Psoas muscle (tissue), 8 donors: Measurements from ENCODE around the gene SCP2D1. TPM values are rescaled to one million over a fixed set of nuclear protein-coding genes. Genes with fewer than 3 reads are reported as not detected.

ENCODE experiments used
- ATAC-seq, 4 donors: fragments of 200-7000 bp; cut with Tn5 transposase; one replicate each; pipeline ENCODE4 v1.9.1; 2020; ENCODE audit warnings: moderate library complexity in 3 of 4, mild to moderate bottlenecking in 2 of 4
- DNase-seq, 2 donors: peaks; one replicate each; pipeline ENCODE4 v3.0.0-alpha.2; 2020
- H3K27ac ChIP-seq: fragments of 200-600 bp; one replicate; pipeline ENCODE4 v1.8.0; 2022
- H3K27me3 ChIP-seq, 3 donors: fragments of 200-600 bp in 1 of 3; one replicate each; pipeline versions ENCODE4 v1.6.1 to v1.8.0; 2013 to 2022; ENCODE audit warnings: low read length in 2 of 3, mild to moderate bottlenecking in 2 of 3, moderate library complexity in 1 of 3; ENCODE audit not compliant: insufficient read depth in 3 of 3
- H3K36me3 ChIP-seq, 2 donors: fragments of 200-600 bp in 1 of 2; one replicate each; pipeline versions ENCODE4 v1.6.1 to v1.8.0; 2013 to 2022; ENCODE audit warnings: low read depth in 1 of 2, mild to moderate bottlenecking in 1 of 2, moderate library complexity in 1 of 2; ENCODE audit not compliant: insufficient read depth in 1 of 2
- H3K4me1 ChIP-seq: fragments of 200-600 bp; one replicate; pipeline ENCODE4 v1.8.0; 2022
- H3K4me3 ChIP-seq: fragments of 200-600 bp; one replicate; pipeline ENCODE4 v1.8.0; 2022; ENCODE audit warnings: mild to moderate bottlenecking
- H3K9me3 ChIP-seq: fragments of 200-600 bp; one replicate; pipeline ENCODE4 v1.8.0; 2022
- WGBS, 3 donors: extraction: QIAGEN DNeasy Blood & Tissue Kit; methylation state at CpG; one replicate each; pipeline versions ENCODE4 v1.1.6 to v1.1.7; 2013; 5-methylcytosine and 5-hydroxymethylcytosine counted together
- intact Hi-C, 2 donors: fragments of 100-400 bp; cut with DNase I; formaldehyde crosslinking; loops; one replicate each; pipeline versions ENCODE4 v1.11.0 to v1.14.2; 2022
- polyA plus RNA-seq, 3 donors: library from polyadenylated mRNA; stranded (reverse); fragments of 200-250 nt; gene quantifications; one replicate each; pipeline ENCODE4 v1.2.3, GENCODE V29; 2013
- total RNA-seq, 4 donors: library from RNA; stranded (reverse); fragmentation: NEBNext Ultra II Directional in 2 of 4; extraction: Animal tissue kit (Norgen Biotek cat#: 25700) in 2 of 4; gene quantifications; one replicate each; pipeline versions ENCODE4 v1.2.1 to v1.2.4, GENCODE V29; 2021 to 2023
- TF ChIP-seq, protein P1 (sequence below): fragments of 200-600 bp; IDR thresholded peaks from one replicate; pipeline ENCODE4 v1.8.0; 2022; ENCODE audit warnings: antibody characterized with exemption
- donor health status: healthy with polysubstance abuse.
- donor health status: DM: no; HTN: no; CAD: no; lungs with moderate emphysema.
- donor health status: Bipolar disorder and iron deficiency.
- donor health status: healthy.
- donor health status: DM: yes; HTN: yes; CAD: no.
- donor health status: DM: no; HTN: no; CAD: no.
- donor health status: DM: no; HTN: no; CAD: no.
- donor health status: DM: yes; HTN: yes; CAD: no.

The SCP2D1 gene
- total and polyA plus RNA-seq, 7 donors, result not detected

DNA sequence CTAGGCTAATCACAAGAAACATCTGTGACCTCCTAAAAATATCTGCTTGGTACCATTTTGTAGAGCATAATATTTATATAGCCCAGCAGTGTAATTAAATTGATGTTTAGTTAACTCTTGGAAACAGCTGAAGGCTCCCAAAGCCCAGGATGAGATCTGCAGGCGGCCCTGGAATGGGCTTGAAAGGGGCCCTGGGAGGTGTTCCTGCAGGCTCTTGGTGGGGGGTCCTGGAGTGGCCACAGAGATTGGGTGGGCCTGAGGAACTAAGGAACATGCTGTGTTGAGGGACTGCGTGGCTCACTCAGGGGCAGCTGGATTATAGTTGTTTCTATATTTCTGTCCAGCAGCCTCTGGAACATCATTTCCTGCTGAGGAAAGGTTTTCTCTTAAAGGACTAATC is 9.2 kb downstream of the SCP2D1 start:
- Histone ChIP-seq H3K9me3 (no peaks in the 10 kb centered on the region), H3K4me3 (no peak overlapping the region), H3K36me3 (no peaks in the 10 kb centered on the region), H3K27ac (no peak overlapping the region), H3K4me1 (no peaks in the 10 kb centered on the region), H3K27me3 (no peaks in the 10 kb centered on the region)
- intact Hi-C loops, result no loop called here
- TF ChIP-seq, protein P1, sequence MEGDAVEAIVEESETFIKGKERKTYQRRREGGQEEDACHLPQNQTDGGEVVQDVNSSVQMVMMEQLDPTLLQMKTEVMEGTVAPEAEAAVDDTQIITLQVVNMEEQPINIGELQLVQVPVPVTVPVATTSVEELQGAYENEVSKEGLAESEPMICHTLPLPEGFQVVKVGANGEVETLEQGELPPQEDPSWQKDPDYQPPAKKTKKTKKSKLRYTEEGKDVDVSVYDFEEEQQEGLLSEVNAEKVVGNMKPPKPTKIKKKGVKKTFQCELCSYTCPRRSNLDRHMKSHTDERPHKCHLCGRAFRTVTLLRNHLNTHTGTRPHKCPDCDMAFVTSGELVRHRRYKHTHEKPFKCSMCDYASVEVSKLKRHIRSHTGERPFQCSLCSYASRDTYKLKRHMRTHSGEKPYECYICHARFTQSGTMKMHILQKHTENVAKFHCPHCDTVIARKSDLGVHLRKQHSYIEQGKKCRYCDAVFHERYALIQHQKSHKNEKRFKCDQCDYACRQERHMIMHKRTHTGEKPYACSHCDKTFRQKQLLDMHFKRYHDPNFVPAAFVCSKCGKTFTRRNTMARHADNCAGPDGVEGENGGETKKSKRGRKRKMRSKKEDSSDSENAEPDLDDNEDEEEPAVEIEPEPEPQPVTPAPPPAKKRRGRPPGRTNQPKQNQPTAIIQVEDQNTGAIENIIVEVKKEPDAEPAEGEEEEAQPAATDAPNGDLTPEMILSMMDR, result no peak
- ATAC-seq (no peak), DNase-seq (no peak)
- WGBS, 3 donors, result 64 to 79% (median 77%) methylated on average over 2 of the region's 2 CpGs

DNA sequence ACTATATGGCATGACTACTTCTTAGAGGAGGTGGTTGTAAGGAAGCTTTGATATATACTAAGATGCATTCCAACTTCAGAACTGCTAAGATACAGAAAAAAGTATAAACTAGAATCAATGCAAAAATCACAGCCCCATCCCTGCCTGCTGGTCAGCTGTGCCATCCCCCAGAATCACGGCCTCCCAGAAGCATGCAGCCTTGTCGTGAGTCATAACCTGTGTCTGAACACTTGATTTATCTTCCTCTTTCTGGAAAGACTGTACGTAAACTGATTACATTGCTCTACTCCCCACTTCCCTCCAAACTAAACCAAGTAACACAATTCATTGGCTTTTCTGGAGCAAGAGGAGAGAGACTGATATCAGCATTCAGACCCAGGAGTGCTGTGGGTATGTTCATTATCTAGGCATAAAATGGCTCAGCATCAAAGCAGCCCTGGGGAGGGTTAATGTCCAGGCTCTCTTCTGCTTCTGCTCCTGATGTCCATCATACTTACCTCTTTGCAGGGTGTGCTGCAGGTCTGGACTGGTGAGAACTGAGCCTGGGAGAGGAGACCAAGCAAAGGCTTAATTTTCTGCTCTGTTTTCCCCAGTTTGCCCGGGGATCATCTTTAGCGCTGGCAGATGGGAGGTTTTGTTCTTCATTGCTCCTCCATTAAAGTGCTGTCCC is 18.4 kb downstream of the SCP2D1 start:
- 69 to 72% (median 70%) methylated on average over 5 of the region's 5 CpGs for WGBS, 3 donors
- intact Hi-C loops, result no loop called here
- H3K27ac ChIP-seq, result no peak overlapping the region
- H3K4me1 ChIP-seq, result no peaks in the 10 kb centered on the region
- ATAC-seq, result no peak
- no peak for DNase-seq
- peaks cover 4% of the 10 kb centered on the region for H3K9me3 ChIP-seq
- TF ChIP-seq, protein P1, result no peak
- H3K27me3 ChIP-seq, result no peaks in the 10 kb centered on the region
- no peak overlapping the region for H3K4me3 ChIP-seq
- H3K36me3 ChIP-seq, result no peaks in the 10 kb centered on the region

DNA sequence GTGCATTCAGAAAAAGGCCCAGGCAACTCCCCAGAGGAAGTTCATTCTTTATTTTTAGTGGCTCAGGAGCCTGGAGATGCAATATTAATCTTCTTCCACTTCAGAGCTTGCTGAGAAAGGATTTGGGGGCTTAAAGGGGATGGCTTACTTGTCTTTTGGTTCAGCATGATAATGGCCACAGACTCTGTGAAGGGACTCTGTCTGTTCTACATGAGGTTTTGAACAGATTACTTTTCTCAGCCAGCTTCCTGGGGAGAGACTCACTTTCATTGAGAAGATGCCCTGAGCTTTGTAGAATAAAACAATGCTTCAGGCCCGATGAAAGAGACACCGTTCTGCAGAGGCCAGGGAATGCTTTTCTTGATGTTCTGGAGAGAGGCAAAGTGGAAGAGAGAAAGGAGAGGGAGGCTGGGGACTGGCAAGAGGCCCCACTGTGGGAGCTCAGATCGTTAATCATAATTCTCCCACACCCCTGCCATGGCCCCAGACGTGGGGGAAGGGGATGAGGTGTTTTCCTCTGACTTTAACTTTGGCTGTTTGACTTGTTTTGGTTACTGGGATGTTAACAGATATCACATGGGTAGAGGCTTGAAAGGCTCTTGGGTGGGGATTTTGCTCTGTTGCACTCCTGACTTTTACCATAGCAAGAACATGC is 19.1 kb downstream of the SCP2D1 start:
- no peak for DNase-seq
- TF ChIP-seq, protein P1, result no peak
- 45 to 55% (median 48%) methylated on average over 4 of the region's 4 CpGs for WGBS, 3 donors

DNA sequence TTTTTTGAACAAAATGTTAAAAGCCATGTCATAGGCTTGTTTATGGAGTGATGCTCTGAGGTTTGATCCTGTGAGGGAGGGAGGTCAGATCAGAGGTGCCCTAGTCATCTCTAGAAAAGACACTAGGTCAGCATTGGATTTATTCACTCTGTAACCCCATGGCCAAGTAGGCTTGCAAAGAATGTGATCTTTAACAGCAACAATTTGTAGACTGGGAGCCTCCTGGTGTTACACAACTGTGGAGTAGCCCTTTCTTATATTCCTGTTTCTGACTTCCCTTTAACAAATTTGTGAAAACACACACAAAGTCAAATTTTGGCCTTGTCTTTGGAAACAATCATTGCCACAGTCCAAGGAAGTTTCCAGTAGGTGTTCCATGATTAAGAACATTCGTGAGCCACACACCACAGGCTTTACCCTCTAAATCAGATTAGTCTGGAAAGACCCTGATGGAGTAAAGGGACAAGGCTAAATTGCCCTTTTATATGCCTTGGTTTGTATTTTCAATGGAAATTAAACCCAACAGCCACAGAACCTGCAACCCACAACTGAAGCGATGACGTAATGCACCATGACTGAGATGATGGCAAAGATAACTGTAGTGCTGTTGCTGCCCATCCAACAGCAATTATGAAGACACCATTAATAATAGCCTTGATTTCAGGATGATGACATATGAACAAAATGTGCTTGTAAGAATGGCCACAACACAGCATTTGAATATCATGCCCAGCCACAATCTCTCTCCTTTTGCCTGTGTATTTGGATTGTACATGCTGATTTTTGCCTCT is 22.1 kb downstream of the SCP2D1 start:
- Histone ChIP-seq H3K27me3 (no peaks in the 10 kb centered on the region), H3K4me3 (no peak overlapping the region), H3K27ac (no peak overlapping the region), H3K36me3 (no peaks in the 10 kb centered on the region), H3K4me1 (no peaks in the 10 kb centered on the region), H3K9me3 (peaks cover 4% of the 10 kb centered on the region)
- whole genome bisulfite sequencing, 3 donors, result 51 to 91% (median 53%) methylated on average over 3 of the region's 3 CpGs
- intact Hi-C loops, result no loop called here
- DNase-seq (no peak), ATAC-seq (no peak)
- TF ChIP-seq, protein P1, result no peak

More for the DNA sequence above, 19.1 kb downstream of the SCP2D1 start:
- no peaks in the 10 kb centered on the region for H3K36me3 ChIP-seq
- no peak overlapping the region for H3K4me3 ChIP-seq
- peaks cover 4% of the 10 kb centered on the region for H3K9me3 ChIP-seq
- ATAC-seq, result no peak
- no peak overlapping the region for H3K27ac ChIP-seq
- no peaks in the 10 kb centered on the region for H3K27me3 ChIP-seq
- intact Hi-C loops, result no loop called here
- H3K4me1 ChIP-seq, result no peaks in the 10 kb centered on the region
